ENCODE data around the gene GPR183.

GPR183 gene

GRCh38 chr13:99289674-99290337 lies 17.4 kb downstream of the GPR183 start:
- peak; percentile 61 for DNase-seq

GRCh38 chr13:99289271-99289670 lies 17.9 kb downstream of the GPR183 start:
- DNase-seq = no peak

DNA sequence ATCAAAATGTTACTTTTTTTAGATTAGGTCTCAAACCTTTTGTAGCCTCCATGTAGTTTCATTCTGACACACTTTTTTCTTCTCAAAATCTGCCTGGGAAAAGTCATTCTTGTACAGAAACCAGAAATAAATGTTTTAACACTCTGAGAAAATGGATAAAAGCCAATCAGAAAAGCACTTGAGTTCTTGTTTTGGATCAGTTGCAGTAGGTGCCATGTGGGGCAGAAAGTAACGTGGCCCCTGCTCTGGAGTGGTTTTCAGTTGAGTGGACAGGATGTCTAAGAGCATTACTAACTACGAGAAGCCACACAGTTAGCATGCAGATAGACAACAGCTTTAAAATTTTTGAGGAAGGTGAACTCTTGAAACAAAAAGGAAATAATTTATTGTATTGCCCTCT lies 19.1 kb downstream of the GPR183 start:
- no peak for DNase-seq

- DNase-seq = no peak
These were observed 19.6 kb downstream of the GPR183 start for GRCh38 chr13:99287551-99287950.

DNA sequence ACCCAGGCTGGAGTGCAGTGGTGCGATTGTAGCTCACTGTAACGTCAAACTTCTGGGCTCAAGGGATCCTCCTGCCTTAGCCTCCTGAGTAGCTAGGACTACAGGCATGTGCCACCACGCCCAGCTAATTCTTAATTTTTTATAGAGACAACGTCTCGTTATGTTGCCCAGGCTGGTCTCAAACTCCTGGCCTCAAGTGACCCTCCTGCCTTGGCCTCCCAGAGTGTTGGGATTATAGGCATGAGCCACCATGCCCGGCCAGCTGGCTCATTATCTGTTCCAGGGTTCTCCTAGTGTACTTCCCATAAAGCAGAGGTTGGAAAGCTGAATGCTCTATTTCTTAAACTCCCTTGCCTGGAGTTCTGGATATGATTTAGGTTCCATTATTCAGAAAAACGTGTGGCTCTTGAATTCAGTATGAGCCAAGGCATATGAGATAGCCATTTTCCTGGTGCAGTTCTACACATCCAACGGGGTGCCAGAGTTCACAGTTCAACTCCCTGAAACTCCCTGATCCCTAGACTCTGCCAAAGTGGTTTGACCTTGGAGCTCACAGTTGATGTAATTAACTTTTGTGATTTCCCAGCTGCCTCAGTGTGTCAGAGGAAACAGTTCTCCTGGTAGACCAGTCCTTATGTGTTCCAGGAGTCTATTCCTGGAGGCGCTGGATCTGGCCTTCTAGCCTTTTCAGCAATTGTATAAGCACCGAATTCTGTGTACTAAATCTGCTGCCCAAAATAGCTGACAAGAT lies 21.6 kb downstream of the GPR183 start:
- DNase-seq = no peak

- DNase-seq = no peak
These were observed 24.7 kb downstream of the GPR183 start for GRCh38 chr13:99282264-99283231.

DNA sequence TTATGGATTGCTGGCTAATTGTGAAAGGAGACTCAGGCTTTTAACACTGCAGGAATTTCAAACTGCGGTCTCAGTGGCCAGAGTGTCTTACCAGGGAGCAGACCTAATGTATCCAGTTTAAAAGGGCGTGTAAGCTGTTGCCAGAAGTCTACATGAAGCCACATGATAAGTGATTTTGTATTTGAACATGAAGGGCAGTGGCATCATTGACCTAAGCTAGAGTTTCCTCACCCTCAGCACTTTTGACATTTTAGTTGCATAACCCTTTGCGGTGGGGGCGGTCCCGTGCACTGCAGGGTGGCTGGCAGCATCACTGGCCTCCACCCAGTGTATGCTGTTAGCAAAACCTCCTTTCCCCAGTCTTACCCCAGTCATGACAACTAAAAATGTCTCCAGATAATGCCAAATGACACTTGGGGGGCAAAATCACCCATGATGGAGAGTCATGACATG lies 25.4 kb downstream of the GPR183 start:
- peak; percentile 89 for DNase-seq

- peak; percentile 39 for DNase-seq
These were observed 27.0 kb downstream of the GPR183 start for GRCh38 chr13:99280166-99280565.

GRCh38 chr13:99279637-99280036 lies 27.6 kb downstream of the GPR183 start:
- DNase-seq = no peak

DNA sequence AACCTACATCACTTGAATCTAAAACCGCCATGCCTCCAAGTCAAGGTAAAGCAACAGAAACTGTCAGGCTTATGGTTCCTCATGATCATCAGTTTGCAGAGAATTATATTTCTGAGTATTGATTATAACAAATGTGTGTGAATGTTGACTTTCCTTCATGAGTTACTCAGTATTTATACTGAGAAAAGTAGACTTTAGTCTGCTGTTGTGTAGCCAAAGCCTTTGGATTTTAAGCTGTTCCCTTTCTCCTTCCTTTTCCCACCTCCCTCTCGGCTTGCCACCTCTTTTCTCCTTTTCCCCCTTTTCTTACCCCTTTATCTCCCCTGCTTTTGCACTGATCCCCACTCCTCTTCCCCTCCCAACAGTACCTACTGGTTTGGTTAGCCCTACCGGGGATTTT lies 28.4 kb downstream of the GPR183 start:
- DNase-seq = no peak

- no peak for DNase-seq
These were observed 29.0 kb downstream of the GPR183 start for GRCh38 chr13:99278200-99278599.

DNA sequence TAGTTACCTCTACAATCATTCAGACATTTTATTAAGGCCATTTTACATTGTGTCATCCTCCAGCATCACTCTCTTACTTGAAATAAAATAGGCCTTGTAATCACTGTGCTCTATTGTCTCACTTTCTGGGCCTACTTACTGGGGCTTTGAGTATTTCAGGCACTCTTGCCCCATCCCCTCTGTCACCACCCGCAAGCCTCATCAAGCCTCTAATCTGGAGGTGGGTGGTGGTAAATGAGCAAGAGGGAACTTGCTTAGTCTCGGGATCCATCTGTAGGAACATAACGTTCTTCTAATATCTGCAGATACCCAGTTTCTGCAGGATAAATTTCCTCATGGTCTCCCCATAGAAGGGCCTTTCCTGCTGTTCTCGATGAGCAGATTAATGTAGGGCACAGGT lies 29.6 kb downstream of the GPR183 start:
- peak; percentile 43 for DNase-seq

DNA sequence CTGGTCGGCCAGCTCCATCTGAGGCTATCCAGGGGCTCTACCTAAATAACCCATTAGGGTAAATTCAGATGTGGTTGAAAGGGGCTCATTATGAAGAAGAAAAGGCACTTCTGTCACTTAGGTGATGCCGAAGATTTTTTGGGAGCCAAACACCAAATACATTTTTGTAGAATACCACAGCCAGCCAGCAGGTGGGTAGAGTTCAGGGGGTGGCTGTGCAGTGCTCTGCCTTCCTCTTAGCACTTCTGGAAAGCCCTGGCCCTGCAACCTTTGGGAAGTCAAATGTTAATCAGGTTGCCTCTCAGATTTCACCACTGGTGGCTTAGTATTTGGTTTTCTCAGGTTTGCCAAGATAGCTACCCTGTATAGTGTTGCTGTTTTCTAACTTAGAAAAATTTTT lies 30.5 kb downstream of the GPR183 start:
- DNase-seq = no peak

DNA sequence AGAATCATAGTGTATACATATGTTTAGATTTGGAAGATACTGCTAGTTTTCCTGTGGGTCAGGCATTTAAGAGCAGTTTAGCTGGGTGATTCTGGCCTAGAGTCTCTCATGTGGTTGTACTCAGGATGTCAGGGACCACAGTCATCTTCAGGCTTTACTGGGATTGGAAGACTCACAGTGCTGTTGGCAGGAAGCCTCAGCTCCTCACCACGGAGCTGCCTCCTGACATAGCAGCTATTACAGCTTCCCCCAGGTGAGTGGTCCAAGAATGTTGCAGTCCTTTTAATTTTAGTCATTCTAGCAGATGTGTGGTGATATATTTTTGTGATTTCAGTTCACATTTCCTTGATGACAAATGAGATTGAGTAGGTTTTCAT lies 32.1 kb downstream of the GPR183 start:
- DNase-seq = peak; percentile 48

DNA sequence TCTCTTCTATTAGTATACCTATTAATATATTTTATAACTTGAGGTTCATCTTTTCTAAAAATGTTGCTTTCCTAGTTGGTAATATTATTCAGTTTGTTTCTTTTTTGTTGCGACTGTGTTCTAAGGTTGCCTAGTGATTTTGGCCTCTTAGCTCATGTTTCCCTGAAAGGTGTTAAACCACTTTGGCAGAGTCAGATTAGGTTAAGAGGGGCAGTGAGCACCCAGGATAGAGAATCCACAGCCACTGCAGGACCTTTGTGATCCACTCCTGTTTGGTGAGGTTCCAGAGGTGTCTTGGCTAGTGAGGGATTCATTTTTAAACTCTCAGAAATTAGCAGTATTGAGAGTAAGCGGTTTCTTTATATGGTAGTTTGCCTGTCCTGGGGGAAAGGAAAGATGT lies 34.1 kb downstream of the GPR183 start:
- no peak for DNase-seq

DNA sequence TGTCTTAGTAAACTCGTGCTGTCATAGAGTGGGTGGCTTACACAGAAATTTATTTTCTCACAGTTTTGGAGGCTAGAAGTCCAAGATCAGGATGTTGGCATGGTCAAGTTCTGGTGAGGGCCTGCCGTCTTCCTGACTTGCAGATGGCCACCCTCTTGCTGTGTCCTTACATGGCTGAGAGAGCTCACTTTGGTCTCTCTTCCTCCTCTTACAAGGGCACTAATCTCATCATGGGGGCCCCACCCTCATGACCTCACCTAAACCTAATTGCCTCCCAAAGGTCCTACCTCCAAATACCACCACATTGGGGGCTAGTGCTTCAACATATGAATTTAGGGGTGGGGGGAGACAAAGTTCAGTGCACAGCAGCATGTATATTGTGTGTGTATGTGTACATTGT lies 34.7 kb downstream of the GPR183 start:
- DNase-seq = no peak

DNA sequence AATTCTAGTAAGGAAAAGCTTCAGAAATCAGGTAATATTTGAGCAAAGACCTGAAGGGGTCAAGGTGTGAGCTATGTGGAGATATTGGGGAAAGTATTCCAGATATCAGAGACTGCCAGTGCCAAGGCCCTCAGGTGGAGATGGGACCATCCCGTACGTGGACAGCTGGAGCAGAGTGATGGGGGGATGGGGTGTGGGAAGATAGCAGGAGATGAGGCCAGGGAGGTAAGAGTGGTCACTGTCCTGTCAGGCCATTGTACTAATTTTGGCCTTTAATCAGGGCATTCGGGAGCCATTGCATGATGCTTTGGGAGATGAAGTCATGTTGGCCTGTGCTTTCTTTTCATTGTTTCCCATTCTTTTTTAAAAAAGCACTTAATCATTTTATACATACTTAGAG lies 36.0 kb downstream of the GPR183 start:
- no peak for DNase-seq

DNA sequence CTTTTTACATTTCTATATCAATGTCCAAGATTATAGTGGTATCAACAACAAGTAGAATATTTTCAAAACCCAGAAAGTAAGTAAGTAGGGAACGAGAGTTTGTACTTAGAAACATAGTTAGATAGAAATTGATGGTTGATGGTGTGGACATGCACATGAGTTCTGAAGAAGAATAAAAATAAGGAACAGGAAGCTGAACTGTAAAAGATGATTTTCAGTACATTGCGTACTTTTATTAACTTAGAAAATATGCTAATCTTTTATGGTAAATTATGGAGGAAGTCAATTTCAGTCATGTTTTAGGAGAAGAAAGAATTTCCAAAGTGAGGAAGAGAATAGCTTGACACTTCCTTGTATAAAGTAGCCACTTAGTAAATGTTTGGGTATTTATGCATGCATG lies 36.7 kb downstream of the GPR183 start:
- DNase-seq = no peak

- DNase-seq = peak; percentile 57
These were observed 37.5 kb downstream of the GPR183 start for GRCh38 chr13:99269627-99270241.

DNA sequence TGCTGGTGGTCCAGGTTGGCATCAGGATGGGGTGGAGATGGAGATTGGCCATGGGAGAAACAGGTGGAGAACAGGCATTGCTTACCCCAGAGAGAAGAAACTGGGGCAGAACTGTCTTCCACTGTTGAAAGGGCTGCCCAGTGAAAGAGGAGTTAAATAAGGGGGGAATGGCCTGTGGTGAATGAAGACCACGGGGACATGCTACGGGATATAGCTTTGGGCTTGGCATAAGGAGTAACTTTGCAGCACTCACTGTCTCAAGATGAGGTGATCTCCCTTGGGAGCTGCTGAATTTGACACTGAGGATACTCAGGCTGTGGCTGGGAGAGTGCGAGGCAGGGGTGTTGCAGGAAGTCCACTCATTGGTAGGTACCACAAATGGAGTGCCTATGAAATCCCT lies 38.4 kb downstream of the GPR183 start:
- no peak for DNase-seq

- DNase-seq = no peak
These were observed 39.3 kb downstream of the GPR183 start for GRCh38 chr13:99267927-99268326.

DNA sequence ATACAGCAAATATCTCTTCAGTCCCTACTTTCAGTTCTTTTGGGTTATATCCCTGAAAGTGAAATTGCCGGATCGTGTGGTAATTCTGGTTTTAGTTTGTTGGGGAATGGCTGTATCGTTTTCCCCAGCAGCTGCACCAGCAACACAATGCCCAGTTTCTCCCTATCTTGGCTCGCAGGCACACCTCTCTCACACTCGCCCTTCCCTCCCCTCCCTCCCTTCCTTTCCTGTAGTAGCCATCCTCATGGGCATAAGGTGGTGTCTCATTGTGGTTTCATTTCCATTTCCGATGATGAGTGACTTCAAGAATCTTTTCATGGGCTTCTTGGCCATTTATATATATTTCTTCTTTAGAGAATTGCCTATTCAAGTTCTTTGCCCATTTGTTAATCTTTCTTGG lies 40.4 kb downstream of the GPR183 start:
- DNase-seq = no peak

DNA sequence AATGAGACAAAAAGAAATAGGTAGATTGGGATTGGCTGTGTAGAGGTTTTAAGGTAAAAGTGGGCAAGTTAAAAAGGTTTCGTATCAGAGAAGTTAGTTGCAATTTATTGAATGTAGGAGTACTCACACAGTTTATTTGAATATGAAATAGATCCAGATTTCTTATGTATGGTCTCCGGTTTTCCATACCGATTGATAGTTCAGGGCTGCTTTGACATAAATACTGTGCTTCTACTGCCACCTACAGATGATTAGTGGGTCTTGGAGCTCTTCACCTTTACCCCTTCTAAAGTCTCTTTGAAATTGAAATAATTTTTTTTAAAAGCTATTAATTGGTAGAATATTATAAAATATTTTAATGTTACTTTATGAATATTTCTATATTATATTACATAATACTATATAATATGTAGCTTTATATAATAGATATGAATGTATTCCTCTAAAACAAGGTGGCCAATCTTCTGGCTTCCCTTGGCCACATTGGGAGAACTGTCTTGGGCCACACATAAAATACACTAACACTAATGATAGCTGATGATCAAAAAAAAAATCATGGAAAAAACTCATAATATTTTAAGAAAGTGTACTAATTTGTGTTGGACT lies 41.3 kb downstream of the GPR183 start:
- no peak for DNase-seq

Data from CD4-positive, alpha-beta T cell treated with Interleukin-15 for 1 hour (primary cell).